Tibial nerve (tissue), 4 donors: ENCODE measurements around the gene PPIP5K2. TPM values are rescaled to one million over a fixed set of nuclear protein-coding genes. Genes with fewer than 3 reads are reported as not detected.

Experiments used
- DNase-seq, 2 donors: peaks; one replicate each; pipeline ENCODE4 v3.0.0-alpha.2; 2019; ENCODE audit warnings: low spot score in 2 of 2
- H3K27ac ChIP-seq, 4 donors: fragments of 200-600 bp; sonication (generic) in 3 of 4; one replicate each; pipeline ENCODE4 v1.5.1; 2017 to 2019; ENCODE audit warnings: mild to moderate bottlenecking in 1 of 4
- H3K27me3 ChIP-seq, 2 donors: fragments of 200-600 bp; sonication (generic) in 1 of 2; one replicate each; pipeline versions ENCODE4 v1.5.1 to v1.6.0; 2017 to 2019
- H3K36me3 ChIP-seq, 3 donors: fragments of 200-600 bp; sonication (generic); one replicate each; pipeline ENCODE4 v1.5.1; 2018 to 2019
- H3K4me1 ChIP-seq, 4 donors: fragments of 200-600 bp; sonication (generic) in 3 of 4; one replicate each; pipeline ENCODE4 v1.5.1; 2017 to 2019
- H3K4me3 ChIP-seq, 4 donors: fragments of 200-600 bp; sonication (generic) in 3 of 4; one replicate each; pipeline ENCODE4 v1.5.1; 2017 to 2019; ENCODE audit warnings: mild to moderate bottlenecking in 1 of 4, moderate library complexity in 1 of 4
- H3K9me3 ChIP-seq, 4 donors: fragments of 200-600 bp; sonication (generic) in 3 of 4; one replicate each; pipeline ENCODE4 v1.5.1; 2017 to 2019
- CTCF ChIP-seq, 5 experiments: fragments of 200-600 bp in 3 of 5; fragments of 450-650 bp in 2 of 5; sonication (generic) in 3 of 5; IDR thresholded peaks; one replicate each; pipeline ENCODE4 v1.5.1; 2016 to 2019; ENCODE audit warnings: antibody characterized with exemption in 5 of 5, mild to moderate bottlenecking in 3 of 5, moderate library complexity in 2 of 5
- EP300 ChIP-seq, 2 donors: sonication (generic); formaldehyde crosslinking; IDR thresholded peaks; one replicate each; pipeline ENCODE4 v1.6.1; 2017; ENCODE audit warnings: antibody characterized with exemption in 2 of 2, mild to moderate bottlenecking in 1 of 2
- POLR2A ChIP-seq, 2 donors: fragments of 450-650 bp; IDR thresholded peaks; one replicate each; pipeline ENCODE4 v1.6.1; 2017; ENCODE audit warnings: antibody characterized with exemption in 2 of 2, mild to moderate bottlenecking in 2 of 2, moderate library complexity in 2 of 2
- WGBS, 2 donors: methylation state at CpG; one replicate each; pipeline ENCODE4 v1.1.5; 2018; 5-methylcytosine and 5-hydroxymethylcytosine counted together
- total RNA-seq, 4 donors: library from RNA; depleted of rRNA; stranded (reverse); fragments of >200 nt; gene quantifications; one replicate each; pipeline ENCODE4 v1.1.0, GENCODE V29; 2016

Gene PPIP5K2
- total RNA-seq, 4 donors from 2014 or later, result 36.6 to 62.1 (median 44.7) TPM

GRCh38 chr5:103111468-103111867, 8.6 kb upstream of the PPIP5K2 start:
- H3K4me1 ChIP-seq, result no peaks in the 10 kb centered on the region
- no peak overlapping the region for H3K27ac ChIP-seq
- DNase-seq, result no peak
- TF ChIP-seq EP300 (IDR thresholded peaks at IDR 0.05) (no peak), POLR2A (IDR thresholded peaks at IDR 0.05) (no peak), CTCF (IDR thresholded peaks at IDR 0.05) (no peak)
- peaks cover 0 to 5% (median 0%) of the 10 kb centered on the region in 3 donors for H3K36me3 ChIP-seq
- no peaks in the 10 kb centered on the region for H3K27me3 ChIP-seq
- H3K4me3 ChIP-seq, result no peak overlapping the region
- 80 to 87% methylated on average over 2 of the region's 2 CpGs for WGBS, 2 donors
- no peaks in the 10 kb centered on the region for H3K9me3 ChIP-seq

DNA sequence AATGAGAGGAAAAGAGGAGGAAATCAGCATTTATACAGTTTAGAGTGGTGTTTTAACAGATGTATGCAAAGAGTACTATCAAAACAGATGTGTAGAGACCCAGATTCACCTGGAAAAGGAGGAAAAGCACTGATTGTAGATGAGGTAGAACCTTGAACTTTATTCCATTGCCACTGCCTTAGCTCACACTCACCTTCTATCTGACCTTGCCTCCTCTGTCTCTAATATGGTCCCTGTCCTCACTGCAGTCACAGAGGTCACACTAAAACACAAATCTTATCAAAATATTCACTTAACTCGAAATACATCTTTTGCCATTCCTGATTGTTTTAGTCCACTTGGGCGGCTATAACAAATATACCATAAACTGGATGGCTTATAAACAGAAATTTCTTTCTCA, 7.2 kb upstream of the PPIP5K2 start:
- H3K4me1 ChIP-seq, result peaks cover 0 to 4% (median 0%) of the 10 kb centered on the region in 4 donors
- no peak overlapping the region for H3K27ac ChIP-seq
- no peak overlapping the region for H3K4me3 ChIP-seq
- no peaks in the 10 kb centered on the region for H3K36me3 ChIP-seq
- TF ChIP-seq POLR2A (IDR thresholded peaks at IDR 0.05) (no peak), EP300 (IDR thresholded peaks at IDR 0.05) (no peak)
- WGBS, 2 donors, result 95 to 98% methylated on average over 2 of the region's 2 CpGs
- no peak for DNase-seq
- no peaks in the 10 kb centered on the region for H3K9me3 ChIP-seq
- no peaks in the 10 kb centered on the region for H3K27me3 ChIP-seq

DNA sequence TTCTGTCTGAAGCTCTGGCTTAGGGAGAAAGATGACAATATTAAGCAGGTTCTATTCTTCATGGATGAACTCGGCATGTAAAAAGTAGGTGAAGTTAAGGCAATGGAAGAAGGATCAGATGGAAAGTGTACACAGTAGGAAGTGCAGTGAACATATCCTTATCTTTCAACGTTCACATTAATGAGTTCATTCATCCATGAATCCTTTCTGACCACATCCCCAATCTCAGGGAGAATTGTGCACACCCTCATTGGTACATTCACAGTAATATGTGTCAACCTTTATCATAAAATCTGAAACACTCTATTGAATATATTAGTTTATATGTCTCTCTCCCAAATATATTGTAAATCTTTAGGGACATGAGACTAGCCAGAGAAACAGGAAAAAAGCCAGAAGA, 5.7 kb upstream of the PPIP5K2 start:
- no peaks in the 10 kb centered on the region for H3K27me3 ChIP-seq
- no peak for TF ChIP-seq POLR2A (IDR thresholded peaks at IDR 0.05)
- TF ChIP-seq EP300 (IDR thresholded peaks at IDR 0.05), result no peak
- TF ChIP-seq CTCF (IDR thresholded peaks at IDR 0.05), result no peak

DNA sequence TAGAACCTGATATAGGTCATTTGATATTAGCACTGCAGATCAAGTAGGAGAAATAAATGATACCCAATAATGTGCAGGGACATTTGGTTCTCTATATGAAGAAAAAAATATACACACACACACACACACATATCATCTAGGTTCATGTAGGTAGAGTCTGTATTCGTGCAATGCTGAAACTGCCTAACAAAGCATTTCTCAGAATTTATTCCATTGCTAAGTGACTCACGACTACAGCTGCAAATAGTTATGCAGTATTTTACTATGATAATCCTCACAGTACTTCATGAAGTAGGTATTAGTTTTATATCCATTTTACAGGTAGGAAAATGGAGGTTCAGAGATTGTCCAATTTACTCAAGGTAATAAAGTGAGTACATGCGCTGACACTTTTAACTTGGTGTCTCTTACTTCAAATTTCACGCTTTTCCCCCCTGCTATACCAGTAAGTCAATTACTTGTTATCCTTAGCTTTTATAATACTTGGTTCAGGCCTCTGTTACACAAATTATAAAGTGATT, 2.6 kb upstream of the PPIP5K2 start:
- Histone ChIP-seq H3K27me3 (no peaks in the 10 kb centered on the region), H3K4me3 (no peak overlapping the region), H3K36me3 (no peaks in the 10 kb centered on the region), H3K4me1 (peaks cover 0 to 34% (median 7%) of the 10 kb centered on the region in 4 donors), H3K27ac (no peak overlapping the region), H3K9me3 (no peaks in the 10 kb centered on the region)
- DNase-seq, result no peak
- TF ChIP-seq POLR2A (IDR thresholded peaks at IDR 0.05), result no peak
- no peak for TF ChIP-seq CTCF (IDR thresholded peaks at IDR 0.05)
- no peak for TF ChIP-seq EP300 (IDR thresholded peaks at IDR 0.05)
- WGBS, 2 donors, result 77 to 89% methylated on average over 4 of the region's 4 CpGs

More for the DNA sequence above, 5.7 kb upstream of the PPIP5K2 start:
- Histone ChIP-seq H3K36me3 (no peaks in the 10 kb centered on the region), H3K4me1 (peaks cover 0 to 16% (median 0%) of the 10 kb centered on the region in 4 donors), H3K4me3 (no peak overlapping the region), H3K9me3 (no peaks in the 10 kb centered on the region), H3K27ac (no peak overlapping the region)
- DNase-seq, result no peak
- WGBS, 2 donors, result 78 to 80% methylated on average over 2 of the region's 2 CpGs

DNA sequence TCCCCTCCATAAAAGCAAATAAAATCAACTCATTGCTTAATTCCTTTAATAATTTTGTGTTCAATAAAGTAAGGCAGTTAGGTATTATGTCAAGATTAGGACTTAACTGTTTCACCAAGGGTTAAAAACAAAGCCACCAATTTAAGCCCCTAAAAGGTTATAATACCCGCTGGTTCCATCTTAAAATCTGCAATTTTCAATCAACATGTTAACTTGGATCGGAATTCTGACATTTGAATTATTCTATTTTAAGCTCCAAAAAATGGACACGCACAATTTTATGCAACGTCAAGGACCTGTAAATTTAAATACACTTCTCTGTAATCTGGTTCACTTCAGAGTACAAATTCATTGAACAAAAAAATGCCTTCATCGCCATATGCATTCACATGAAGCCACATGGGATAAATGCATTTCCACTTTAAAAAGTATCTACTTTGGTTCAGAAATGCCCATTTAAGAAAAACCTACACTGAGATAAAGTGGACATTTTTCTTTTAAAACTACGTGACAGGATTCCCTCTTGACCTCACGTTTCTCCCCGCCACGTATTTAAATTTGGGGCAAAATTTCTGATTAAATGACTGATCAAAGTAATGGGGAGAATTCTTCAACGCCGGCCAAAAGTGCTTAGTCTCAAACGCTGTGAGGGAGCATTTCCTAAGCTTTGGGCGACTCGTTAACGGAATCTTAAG, 884 bp upstream of the PPIP5K2 start:
- Histone ChIP-seq H3K4me1 (peaks cover 0 to 39% (median 7%) of the 10 kb centered on the region in 4 donors), H3K27me3 (no peaks in the 10 kb centered on the region), H3K36me3 (no peaks in the 10 kb centered on the region), H3K4me3 (peak overlapping the region; percentile 61 to 89 (median 70)), H3K9me3 (no peaks in the 10 kb centered on the region), H3K27ac (peak overlapping the region; percentile 90 to 92 (median 91))
- peak in 1 of 2 donors; percentile 15 for TF ChIP-seq POLR2A (IDR thresholded peaks at IDR 0.05)
- no peak for TF ChIP-seq EP300 (IDR thresholded peaks at IDR 0.05)
- WGBS, 2 donors, result 1% methylated on average over 15 of the region's 15 CpGs
- no peak for DNase-seq

GRCh38 chr5:103120607-103121200, 603 bp downstream of the PPIP5K2 start:
- Histone ChIP-seq H3K27me3 (no peaks in the 10 kb centered on the region), H3K4me3 (peak overlapping the region; percentile 61 to 89 (median 70)), H3K9me3 (no peaks in the 10 kb centered on the region), H3K36me3 (no peaks in the 10 kb centered on the region), H3K4me1 (peaks cover 0 to 39% (median 8%) of the 10 kb centered on the region in 4 donors), H3K27ac (peak overlapping the region; percentile 90 to 92 (median 91))
- no peak for DNase-seq
- TF ChIP-seq EP300 (IDR thresholded peaks at IDR 0.05) (no peak), POLR2A (IDR thresholded peaks at IDR 0.05) (no peak), CTCF (IDR thresholded peaks at IDR 0.05) (no peak)
- 1 to 3% methylated on average over 17 of the region's 17 CpGs for WGBS, 2 donors
